ENCODE measurements around the gene XKR3. TPM values are rescaled to one million over a fixed set of nuclear protein-coding genes. Genes with fewer than 3 reads are reported as not detected.

XKR3 gene
- total RNA-seq, 2 donors from 2014 or later = not detected

DNA sequence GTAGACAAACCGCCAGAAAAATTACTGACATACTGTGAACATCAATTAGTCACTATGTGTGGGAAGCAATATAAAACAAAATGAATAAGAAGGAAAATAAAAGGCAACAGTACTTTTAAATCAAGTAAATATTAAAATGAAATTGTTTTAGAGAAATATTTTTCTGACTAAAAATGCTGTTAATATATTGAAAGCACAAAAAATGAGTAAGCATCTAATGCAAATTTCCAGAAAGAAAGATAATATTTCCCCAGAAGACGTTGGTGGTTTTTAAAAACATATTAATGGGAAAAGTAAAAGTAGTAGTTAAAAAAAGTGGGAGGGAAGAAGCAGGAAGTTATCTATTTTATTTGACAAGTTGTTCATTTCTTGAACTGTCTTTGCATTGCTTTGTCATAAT, 16.5 kb downstream of the XKR3 start:
- peaks cover 12% of the 10 kb centered on the region for H3K4me1 Mint-ChIP-seq
- 46% methylated on average over 2 of the region's 2 CpGs; no CpG with 5 or more reads in 1 of the 2 experiments for whole genome bisulfite sequencing, 2 experiments (ENCODE audit: insufficient coverage in 1 of 2, insufficient read length in 1 of 2)
- no peak for DNase-seq
- Histone ChIP-seq H3K27me3 (ENCODE audit: control insufficient read depth, insufficient read depth, low read length, poor library complexity, severe bottlenecking) (no peaks in the 10 kb centered on the region), H3K9ac (ENCODE audit: extremely low read depth, low read length, poor library complexity, severe bottlenecking) (no peak overlapping the region), H3K9me3 (ENCODE audit: control insufficient read depth, low read length) (peaks cover 42% of the 10 kb centered on the region), H3K4me1 (ENCODE audit: control insufficient read depth, insufficient read depth, low read length) (no peaks in the 10 kb centered on the region), H3K27ac (ENCODE audit: low read depth, low read length) (no peak overlapping the region), H3K36me3 (ENCODE audit: control insufficient read depth, insufficient read depth, low read length) (no peaks in the 10 kb centered on the region), H3K4me3 (ENCODE audit: low read length) (no peak overlapping the region)
- TF ChIP-seq, protein P1, sequence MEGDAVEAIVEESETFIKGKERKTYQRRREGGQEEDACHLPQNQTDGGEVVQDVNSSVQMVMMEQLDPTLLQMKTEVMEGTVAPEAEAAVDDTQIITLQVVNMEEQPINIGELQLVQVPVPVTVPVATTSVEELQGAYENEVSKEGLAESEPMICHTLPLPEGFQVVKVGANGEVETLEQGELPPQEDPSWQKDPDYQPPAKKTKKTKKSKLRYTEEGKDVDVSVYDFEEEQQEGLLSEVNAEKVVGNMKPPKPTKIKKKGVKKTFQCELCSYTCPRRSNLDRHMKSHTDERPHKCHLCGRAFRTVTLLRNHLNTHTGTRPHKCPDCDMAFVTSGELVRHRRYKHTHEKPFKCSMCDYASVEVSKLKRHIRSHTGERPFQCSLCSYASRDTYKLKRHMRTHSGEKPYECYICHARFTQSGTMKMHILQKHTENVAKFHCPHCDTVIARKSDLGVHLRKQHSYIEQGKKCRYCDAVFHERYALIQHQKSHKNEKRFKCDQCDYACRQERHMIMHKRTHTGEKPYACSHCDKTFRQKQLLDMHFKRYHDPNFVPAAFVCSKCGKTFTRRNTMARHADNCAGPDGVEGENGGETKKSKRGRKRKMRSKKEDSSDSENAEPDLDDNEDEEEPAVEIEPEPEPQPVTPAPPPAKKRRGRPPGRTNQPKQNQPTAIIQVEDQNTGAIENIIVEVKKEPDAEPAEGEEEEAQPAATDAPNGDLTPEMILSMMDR (conservative IDR thresholded peaks at IDR 0.05) = no peak
- H3K4me3 Mint-ChIP-seq = no peak overlapping the region
- H3K27ac Mint-ChIP-seq = no peak overlapping the region
- no peaks in the 10 kb centered on the region for H3K27me3 Mint-ChIP-seq (ENCODE audit: insufficient read depth)
- no peaks in the 10 kb centered on the region for H3K36me3 Mint-ChIP-seq (ENCODE audit: low read depth)
- H3K9me3 Mint-ChIP-seq = no peaks in the 10 kb centered on the region

DNA sequence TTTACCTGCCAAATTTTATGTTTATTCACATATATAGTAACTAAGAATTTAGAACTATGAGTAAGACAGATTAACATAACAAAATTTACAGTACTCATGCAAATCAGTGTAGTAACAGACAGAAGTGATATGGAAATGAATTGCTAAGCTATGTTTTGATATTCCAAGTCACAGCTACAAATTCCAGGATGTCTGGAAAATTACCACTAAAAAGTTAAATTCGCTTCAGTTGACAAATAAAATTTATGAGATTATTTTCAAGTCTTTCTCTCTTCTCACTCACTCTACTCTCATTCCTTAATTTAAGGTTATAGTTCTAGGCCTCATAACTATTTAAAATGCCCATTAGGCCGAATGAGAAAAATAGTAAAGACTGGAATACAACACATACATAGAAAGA, 18.1 kb downstream of the XKR3 start:
- Histone ChIP-seq H3K9me3 (ENCODE audit: control insufficient read depth, low read length) (peaks cover 44% of the 10 kb centered on the region), H3K36me3 (ENCODE audit: control insufficient read depth, insufficient read depth, low read length) (no peaks in the 10 kb centered on the region), H3K9ac (ENCODE audit: extremely low read depth, low read length, poor library complexity, severe bottlenecking) (no peak overlapping the region), H3K4me3 (ENCODE audit: low read length) (no peak overlapping the region), H3K27me3 (ENCODE audit: control insufficient read depth, insufficient read depth, low read length, poor library complexity, severe bottlenecking) (no peaks in the 10 kb centered on the region), H3K4me1 (ENCODE audit: control insufficient read depth, insufficient read depth, low read length) (no peaks in the 10 kb centered on the region), H3K27ac (ENCODE audit: low read depth, low read length) (no peak overlapping the region)
- Mint-ChIP-seq H3K4me3 (no peak overlapping the region), H3K4me1 (peaks cover 12% of the 10 kb centered on the region), H3K27me3 (ENCODE audit: insufficient read depth) (no peaks in the 10 kb centered on the region), H3K27ac (no peak overlapping the region), H3K36me3 (ENCODE audit: low read depth) (no peaks in the 10 kb centered on the region), H3K9me3 (no peaks in the 10 kb centered on the region)
- DNase-seq = no peak
- TF ChIP-seq, protein P1 (conservative IDR thresholded peaks at IDR 0.05) = no peak
- WGBS, 2 experiments (ENCODE audit: insufficient coverage in 1 of 2, insufficient read length in 1 of 2) = 56 to 100% methylated on average over 1 to 2 of the region's 2 CpGs

DNA sequence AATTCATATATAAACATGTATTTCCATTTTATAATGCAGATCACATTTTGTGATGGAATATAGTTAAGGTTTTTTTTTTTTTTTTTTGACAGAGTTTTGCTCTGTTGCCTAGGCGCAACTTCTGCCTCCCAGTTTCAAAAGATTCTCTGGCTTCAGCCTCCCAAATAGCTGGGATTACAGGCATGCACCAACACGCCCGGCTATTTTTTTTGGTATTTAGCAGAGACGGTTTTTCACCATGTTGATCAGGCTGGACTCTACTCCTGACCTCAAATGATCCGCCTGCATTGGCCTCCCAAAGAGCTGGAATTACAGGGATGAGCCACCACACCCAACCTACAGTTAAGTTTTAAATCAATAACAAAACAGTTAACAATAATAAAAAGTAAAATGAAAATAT, 18.8 kb downstream of the XKR3 start:
- Mint-ChIP-seq H3K36me3 (ENCODE audit: low read depth) (no peaks in the 10 kb centered on the region), H3K4me1 (peaks cover 12% of the 10 kb centered on the region), H3K27ac (no peak overlapping the region), H3K9me3 (no peaks in the 10 kb centered on the region), H3K27me3 (ENCODE audit: insufficient read depth) (no peaks in the 10 kb centered on the region), H3K4me3 (no peak overlapping the region)
- TF ChIP-seq, protein P1 (conservative IDR thresholded peaks at IDR 0.05) = no peak
- Histone ChIP-seq H3K9me3 (ENCODE audit: control insufficient read depth, low read length) (peaks cover 51% of the 10 kb centered on the region), H3K4me1 (ENCODE audit: control insufficient read depth, insufficient read depth, low read length) (no peaks in the 10 kb centered on the region), H3K36me3 (ENCODE audit: control insufficient read depth, insufficient read depth, low read length) (no peaks in the 10 kb centered on the region), H3K27me3 (ENCODE audit: control insufficient read depth, insufficient read depth, low read length, poor library complexity, severe bottlenecking) (no peaks in the 10 kb centered on the region), H3K9ac (ENCODE audit: extremely low read depth, low read length, poor library complexity, severe bottlenecking) (no peak overlapping the region), H3K27ac (ENCODE audit: low read depth, low read length) (no peak overlapping the region), H3K4me3 (ENCODE audit: low read length) (no peak overlapping the region)
- 88 to 95% methylated on average over 4 to 5 of the region's 5 CpGs for WGBS, 2 experiments (ENCODE audit: insufficient coverage in 1 of 2, insufficient read length in 1 of 2)
- DNase-seq = no peak
